Mammary epithelial cell (primary cell): ENCODE measurements around the gene GORASP1.

Experiments
- CTCF ChIP-seq, 2 donors: IDR thresholded peaks in 1 of 2; conservative IDR thresholded peaks in 1 of 2; 2 replicates each; pipeline ENCODE4 v1.5.1; 2011 to 2012; ENCODE audit warnings: inconsistent platforms in 2 of 2, low read length in 2 of 2, mild to moderate bottlenecking in 2 of 2, control low read depth in 1 of 2, low read depth in 1 of 2; ENCODE audit not compliant: insufficient read depth in 1 of 2; ENCODE audit errors: extremely low read depth in 1 of 2
- EZH2 ChIP-seq: IDR thresholded peaks from 2 replicates; pipeline ENCODE4 v1.6.1; 2012; ENCODE audit warnings: low read length, inconsistent platforms, borderline replicate concordance

DNA sequence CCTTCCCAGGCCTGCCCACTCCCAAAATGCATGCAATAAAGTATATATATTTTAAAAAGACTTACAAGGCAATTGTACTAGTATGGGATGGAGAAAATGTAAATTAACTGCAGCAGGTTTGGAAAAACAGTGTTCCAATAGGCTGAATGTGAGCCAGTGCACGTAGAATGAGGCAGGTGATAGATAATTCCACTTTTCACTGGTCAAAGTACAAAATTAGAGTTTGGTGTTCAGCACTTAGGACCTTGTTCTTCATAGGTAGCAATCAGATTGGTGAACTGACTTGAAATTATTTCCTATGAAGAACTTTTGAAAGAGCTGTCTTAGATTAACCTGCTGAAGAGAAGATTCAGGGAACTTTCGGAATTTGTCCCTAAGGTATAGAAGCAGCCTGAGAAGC is 53.7 kb downstream of the GORASP1 start:
- TF ChIP-seq CTCF (conservative IDR thresholded peaks at IDR 0.05 in 1 of 2, IDR thresholded peaks at IDR 0.05 in 1 of 2; ENCODE audit: extremely low read depth in 1 of 2, insufficient read depth in 1 of 2, low read depth in 1 of 2, low read length in 2 of 2) (no peak), EZH2 (no peak)
